ENCODE measurements around the gene BPTF. TPM values are rescaled to one million over a fixed set of nuclear protein-coding genes. Genes with fewer than 3 reads are reported as not detected.
"Not testable (repeated sequence)": the region's sequence is repeated elsewhere in the genome, so short reads cannot be mapped to it uniquely, and the experiment has no call there.

BPTF gene
- total and polyA plus RNA-seq, 2 donors: 29.8 to 48.5 TPM

GRCh38 chr17:67891481-67892119, 66.3 kb downstream of the BPTF start:
- H3K9me3 ChIP-seq (ENCODE audit: control insufficient read depth in 2 of 2, insufficient read depth in 1 of 2, low read length in 1 of 2): no peaks in the 10 kb centered on the region
- no peak for DNase-seq (ENCODE audit: low read depth in 6 of 9, low spot score in 9 of 9)
- H3K4me3 ChIP-seq (ENCODE audit: low read length in 2 of 2): no peak overlapping the region
- 98% methylated on average over 6 of the region's 6 CpGs for WGBS
- no peak overlapping the region for H3K27ac ChIP-seq (ENCODE audit: low read depth in 1 of 2, low read length in 1 of 2)
- H3K36me3 ChIP-seq (ENCODE audit: control insufficient read depth in 2 of 2, insufficient read depth in 2 of 2, low read length in 1 of 2): peaks cover 33 to 69% of the 10 kb centered on the region in 2 donors
- no peaks in the 10 kb centered on the region for H3K27me3 ChIP-seq (ENCODE audit: control insufficient read depth in 2 of 2, insufficient read depth in 1 of 2, low read length in 1 of 2)
- H3K4me1 ChIP-seq (ENCODE audit: control insufficient read depth in 2 of 2, insufficient read depth in 2 of 2, low read length in 2 of 2): no peaks in the 10 kb centered on the region

DNA sequence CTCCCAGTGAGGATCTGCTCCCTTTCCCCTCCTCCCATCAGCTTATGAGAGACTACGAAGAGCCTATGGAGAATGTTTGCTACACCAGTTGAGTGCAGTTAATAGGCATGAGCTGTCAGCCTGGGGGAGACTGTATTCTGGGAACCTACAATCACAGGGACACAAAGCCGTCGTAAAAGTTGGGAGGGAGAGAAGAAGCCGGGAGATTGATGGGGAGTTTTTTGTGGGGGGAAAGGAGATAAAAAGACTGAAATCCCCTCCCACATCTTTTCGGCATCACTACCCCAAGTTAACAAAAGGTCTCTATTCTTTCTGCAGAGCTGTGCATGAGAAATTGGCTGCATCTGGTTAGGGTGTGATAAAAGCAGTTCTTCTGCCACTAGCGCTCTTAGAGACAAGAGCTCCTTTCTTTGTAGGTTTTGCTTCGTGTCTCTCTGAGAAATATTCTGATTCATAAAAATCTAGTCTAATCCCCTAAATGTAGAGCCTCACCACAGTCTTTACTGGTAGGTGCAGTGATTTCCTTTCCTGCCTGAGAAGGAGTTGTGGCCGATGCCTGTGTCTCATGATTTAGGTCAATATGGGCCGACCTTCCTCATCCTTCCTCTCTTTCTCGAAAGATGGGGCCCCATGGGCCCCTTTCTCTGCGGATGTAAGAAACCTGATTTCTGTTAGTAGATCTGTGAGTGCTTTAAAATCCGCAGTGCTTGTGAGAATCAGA, 77.4 kb downstream of the BPTF start:
- no peaks in the 10 kb centered on the region for H3K27me3 ChIP-seq (ENCODE audit: control insufficient read depth in 2 of 2, insufficient read depth in 1 of 2, low read length in 1 of 2)
- no peak overlapping the region for H3K4me3 ChIP-seq (ENCODE audit: low read length in 2 of 2)
- no peak for DNase-seq (ENCODE audit: low read depth in 6 of 9, low spot score in 9 of 9)
- H3K27ac ChIP-seq (ENCODE audit: low read depth in 1 of 2, low read length in 1 of 2): no peak overlapping the region
- H3K36me3 ChIP-seq (ENCODE audit: control insufficient read depth in 2 of 2, insufficient read depth in 2 of 2, low read length in 1 of 2): peaks cover 47 to 66% of the 10 kb centered on the region in 2 donors
- H3K9me3 ChIP-seq (ENCODE audit: control insufficient read depth in 2 of 2, insufficient read depth in 1 of 2, low read length in 1 of 2): no peaks in the 10 kb centered on the region
- WGBS: 96% methylated on average over 12 of the region's 12 CpGs
- no peaks in the 10 kb centered on the region for H3K4me1 ChIP-seq (ENCODE audit: control insufficient read depth in 2 of 2, insufficient read depth in 2 of 2, low read length in 2 of 2)

DNA sequence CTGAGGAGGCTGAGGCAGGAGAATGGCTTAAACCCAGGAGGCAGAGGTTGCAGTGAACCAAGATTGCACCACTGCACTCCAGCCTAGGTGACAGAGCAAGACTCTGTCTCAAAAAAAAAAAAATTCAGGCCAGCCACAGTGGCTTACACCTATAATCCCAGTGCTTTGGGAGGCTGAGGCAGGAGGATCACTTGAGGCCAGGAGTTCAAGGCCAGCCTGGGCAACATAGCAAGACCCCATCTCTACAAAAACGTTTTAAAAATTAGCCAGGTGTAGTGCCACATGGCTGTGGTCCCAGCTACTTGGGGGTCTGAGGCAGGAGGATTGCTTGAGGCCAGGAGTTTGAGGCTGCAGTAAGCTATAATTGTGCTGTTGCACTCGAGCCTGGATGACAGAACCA, 80.0 kb downstream of the BPTF start:
- 89% methylated on average over 2 of the region's 2 CpGs for WGBS
- H3K4me1 ChIP-seq (ENCODE audit: control insufficient read depth in 2 of 2, insufficient read depth in 2 of 2, low read length in 2 of 2); H3K9me3 ChIP-seq (ENCODE audit: control insufficient read depth in 2 of 2, insufficient read depth in 1 of 2, low read length in 1 of 2); H3K27me3 ChIP-seq (ENCODE audit: control insufficient read depth in 2 of 2, insufficient read depth in 1 of 2, low read length in 1 of 2); DNase-seq (ENCODE audit: low read depth in 6 of 9, low spot score in 9 of 9); H3K4me3 ChIP-seq (ENCODE audit: low read length in 2 of 2); H3K27ac ChIP-seq (ENCODE audit: low read depth in 1 of 2, low read length in 1 of 2): not testable (repeated sequence)
- peaks cover 35 to 56% of the 10 kb centered on the region in 2 donors for H3K36me3 ChIP-seq (ENCODE audit: control insufficient read depth in 2 of 2, insufficient read depth in 2 of 2, low read length in 1 of 2)

DNA sequence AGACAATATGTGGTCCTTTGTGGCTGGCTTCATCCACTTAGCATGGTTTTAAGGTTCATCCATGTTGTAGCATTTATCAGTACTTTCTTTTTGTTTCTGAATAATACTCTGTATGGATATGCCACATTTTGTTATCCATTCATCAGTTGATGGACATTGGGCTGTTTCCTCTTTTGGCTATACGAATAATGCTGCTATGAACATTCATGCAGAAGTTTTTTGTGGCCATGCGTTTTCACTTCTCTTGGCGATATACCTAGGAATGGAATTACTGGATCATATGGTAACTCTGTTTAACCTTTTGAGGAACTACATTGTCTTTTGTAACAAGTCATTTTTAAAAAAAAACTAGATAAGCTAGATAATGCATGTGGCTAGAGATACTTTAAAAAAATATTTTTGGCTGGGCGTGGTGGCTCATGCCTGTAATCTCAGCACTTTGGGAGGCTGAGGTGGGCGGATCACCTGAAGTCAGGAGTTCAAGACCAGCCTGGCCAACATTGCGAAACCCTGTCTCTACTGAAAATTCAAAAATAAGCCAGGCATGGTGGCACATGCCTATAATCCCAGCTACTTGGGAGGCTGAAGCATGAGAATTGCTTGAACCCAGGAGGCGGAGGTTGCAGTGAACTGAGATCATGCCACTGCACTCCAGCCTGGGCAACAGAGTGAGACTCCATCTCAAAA, 85.0 kb downstream of the BPTF start:
- WGBS: 97% methylated on average over 7 of the region's 7 CpGs
- peaks cover 31 to 62% of the 10 kb centered on the region in 2 donors for H3K36me3 ChIP-seq (ENCODE audit: control insufficient read depth in 2 of 2, insufficient read depth in 2 of 2, low read length in 1 of 2)
- H3K4me3 ChIP-seq (ENCODE audit: low read length in 2 of 2); H3K9me3 ChIP-seq (ENCODE audit: control insufficient read depth in 2 of 2, insufficient read depth in 1 of 2, low read length in 1 of 2); H3K4me1 ChIP-seq (ENCODE audit: control insufficient read depth in 2 of 2, insufficient read depth in 2 of 2, low read length in 2 of 2); H3K27me3 ChIP-seq (ENCODE audit: control insufficient read depth in 2 of 2, insufficient read depth in 1 of 2, low read length in 1 of 2); H3K27ac ChIP-seq (ENCODE audit: low read depth in 1 of 2, low read length in 1 of 2): not testable (repeated sequence)
- peak in 1 of 9 donors; percentile 10 for DNase-seq (ENCODE audit: low read depth in 6 of 9, low spot score in 9 of 9)

GRCh38 chr17:67911059-67911782, 85.9 kb downstream of the BPTF start:
- DNase-seq (ENCODE audit: low read depth in 6 of 9, low spot score in 9 of 9): no peak
- Histone ChIP-seq H3K4me3 (ENCODE audit: low read length in 2 of 2) (no peak overlapping the region), H3K36me3 (ENCODE audit: control insufficient read depth in 2 of 2, insufficient read depth in 2 of 2, low read length in 1 of 2) (peaks cover 27 to 64% of the 10 kb centered on the region in 2 donors), H3K27ac (ENCODE audit: low read depth in 1 of 2, low read length in 1 of 2) (no peak overlapping the region), H3K4me1 (ENCODE audit: control insufficient read depth in 2 of 2, insufficient read depth in 2 of 2, low read length in 2 of 2) (no peaks in the 10 kb centered on the region), H3K9me3 (ENCODE audit: control insufficient read depth in 2 of 2, insufficient read depth in 1 of 2, low read length in 1 of 2) (no peaks in the 10 kb centered on the region), H3K27me3 (ENCODE audit: control insufficient read depth in 2 of 2, insufficient read depth in 1 of 2, low read length in 1 of 2) (no peaks in the 10 kb centered on the region)
- 98% methylated on average over 10 of the region's 10 CpGs for WGBS

DNA sequence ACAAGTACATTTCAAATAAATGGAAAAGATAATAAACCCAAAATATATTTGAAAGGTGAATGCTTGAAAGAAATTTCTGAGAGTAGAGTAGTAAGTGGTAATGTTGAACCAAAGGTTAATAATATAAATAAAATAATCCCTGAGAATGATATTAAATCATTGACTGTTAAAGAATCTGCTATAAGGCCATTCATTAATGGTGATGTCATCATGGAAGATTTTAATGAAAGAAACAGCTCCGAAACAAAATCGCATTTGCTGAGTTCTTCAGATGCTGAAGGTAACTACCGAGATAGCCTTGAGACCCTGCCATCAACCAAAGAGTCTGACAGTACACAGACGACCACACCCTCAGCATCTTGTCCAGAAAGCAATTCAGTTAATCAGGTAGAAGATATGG, 86.8 kb downstream of the BPTF start:
- Histone ChIP-seq H3K4me3 (ENCODE audit: low read length in 2 of 2) (no peak overlapping the region), H3K27ac (ENCODE audit: low read depth in 1 of 2, low read length in 1 of 2) (no peak overlapping the region), H3K36me3 (ENCODE audit: control insufficient read depth in 2 of 2, insufficient read depth in 2 of 2, low read length in 1 of 2) (peaks cover 27 to 63% of the 10 kb centered on the region in 2 donors), H3K4me1 (ENCODE audit: control insufficient read depth in 2 of 2, insufficient read depth in 2 of 2, low read length in 2 of 2) (no peaks in the 10 kb centered on the region), H3K9me3 (ENCODE audit: control insufficient read depth in 2 of 2, insufficient read depth in 1 of 2, low read length in 1 of 2) (no peaks in the 10 kb centered on the region), H3K27me3 (ENCODE audit: control insufficient read depth in 2 of 2, insufficient read depth in 1 of 2, low read length in 1 of 2) (no peaks in the 10 kb centered on the region)
- no peak for DNase-seq (ENCODE audit: low read depth in 6 of 9, low spot score in 9 of 9)
- WGBS: 98% methylated on average over 4 of the region's 4 CpGs

- Histone ChIP-seq H3K27ac (ENCODE audit: low read depth in 1 of 2, low read length in 1 of 2) (no peak overlapping the region), H3K27me3 (ENCODE audit: control insufficient read depth in 2 of 2, insufficient read depth in 1 of 2, low read length in 1 of 2) (no peaks in the 10 kb centered on the region), H3K36me3 (ENCODE audit: control insufficient read depth in 2 of 2, insufficient read depth in 2 of 2, low read length in 1 of 2) (peaks cover 27 to 62% of the 10 kb centered on the region in 2 donors), H3K4me1 (ENCODE audit: control insufficient read depth in 2 of 2, insufficient read depth in 2 of 2, low read length in 2 of 2) (no peaks in the 10 kb centered on the region), H3K4me3 (ENCODE audit: low read length in 2 of 2) (no peak overlapping the region), H3K9me3 (ENCODE audit: control insufficient read depth in 2 of 2, insufficient read depth in 1 of 2, low read length in 1 of 2) (no peaks in the 10 kb centered on the region)
- 97% methylated on average over 7 of the region's 7 CpGs for WGBS
- DNase-seq (ENCODE audit: low read depth in 6 of 9, low spot score in 9 of 9): no peak
Observed at GRCh38 chr17:67912656-67913055, 87.4 kb downstream of the BPTF start.

DNA sequence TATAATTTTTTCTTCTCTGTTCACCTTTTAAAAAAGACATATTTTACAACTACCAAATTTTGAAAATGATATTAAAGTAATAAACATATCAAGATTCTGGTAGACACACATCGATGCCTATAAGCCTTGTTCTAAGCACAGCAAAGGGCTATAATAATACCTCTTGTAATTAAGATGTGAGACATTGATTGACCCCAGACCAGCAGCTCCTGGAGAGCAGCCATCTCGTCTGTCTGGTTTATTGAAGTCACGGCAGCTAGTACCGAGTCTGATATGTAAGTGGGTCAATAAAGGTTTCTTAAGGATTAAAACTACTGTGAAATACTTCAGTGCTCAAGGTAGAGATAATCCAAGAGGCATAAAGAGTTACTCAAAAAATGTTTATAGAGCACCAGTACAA, 94.9 kb downstream of the BPTF start:
- no peaks in the 10 kb centered on the region for H3K9me3 ChIP-seq (ENCODE audit: control insufficient read depth in 2 of 2, insufficient read depth in 1 of 2, low read length in 1 of 2)
- H3K27me3 ChIP-seq (ENCODE audit: control insufficient read depth in 2 of 2, insufficient read depth in 1 of 2, low read length in 1 of 2): no peaks in the 10 kb centered on the region
- WGBS: 98% methylated on average over 4 of the region's 4 CpGs
- no peak overlapping the region for H3K27ac ChIP-seq (ENCODE audit: low read depth in 1 of 2, low read length in 1 of 2)
- no peaks in the 10 kb centered on the region for H3K4me1 ChIP-seq (ENCODE audit: control insufficient read depth in 2 of 2, insufficient read depth in 2 of 2, low read length in 2 of 2)
- H3K4me3 ChIP-seq (ENCODE audit: low read length in 2 of 2): no peak overlapping the region
- DNase-seq (ENCODE audit: low read depth in 6 of 9, low spot score in 9 of 9): no peak
- peaks cover 49 to 76% of the 10 kb centered on the region in 2 donors for H3K36me3 ChIP-seq (ENCODE audit: control insufficient read depth in 2 of 2, insufficient read depth in 2 of 2, low read length in 1 of 2)

- H3K4me3 ChIP-seq (ENCODE audit: low read length in 2 of 2): no peak overlapping the region
- H3K27ac ChIP-seq (ENCODE audit: low read depth in 1 of 2, low read length in 1 of 2): no peak overlapping the region
- DNase-seq (ENCODE audit: low read depth in 6 of 9, low spot score in 9 of 9): no peak
- peaks cover 63 to 80% of the 10 kb centered on the region in 2 donors for H3K36me3 ChIP-seq (ENCODE audit: control insufficient read depth in 2 of 2, insufficient read depth in 2 of 2, low read length in 1 of 2)
- H3K27me3 ChIP-seq (ENCODE audit: control insufficient read depth in 2 of 2, insufficient read depth in 1 of 2, low read length in 1 of 2): no peaks in the 10 kb centered on the region
- H3K4me1 ChIP-seq (ENCODE audit: control insufficient read depth in 2 of 2, insufficient read depth in 2 of 2, low read length in 2 of 2): no peaks in the 10 kb centered on the region
- 98% methylated on average over 5 of the region's 5 CpGs for WGBS
- H3K9me3 ChIP-seq (ENCODE audit: control insufficient read depth in 2 of 2, insufficient read depth in 1 of 2, low read length in 1 of 2): no peaks in the 10 kb centered on the region
Observed at GRCh38 chr17:67922503-67922902, 97.2 kb downstream of the BPTF start.

Measured in thymus (tissue), 11 donors.